ENCODE data around the gene KRT16. TPM values are rescaled to one million over a fixed set of nuclear protein-coding genes. Genes with fewer than 3 reads are reported as not detected.
A peak's percentile ranks its signal among the peaks of the same experiment; 100 is the strongest.

KRT16 gene
- total and polyA plus RNA-seq, 2 of the 8 experiments (the other 6 are each of a cell fraction or from before 2014, with no cell fraction given): not detected

DNA sequence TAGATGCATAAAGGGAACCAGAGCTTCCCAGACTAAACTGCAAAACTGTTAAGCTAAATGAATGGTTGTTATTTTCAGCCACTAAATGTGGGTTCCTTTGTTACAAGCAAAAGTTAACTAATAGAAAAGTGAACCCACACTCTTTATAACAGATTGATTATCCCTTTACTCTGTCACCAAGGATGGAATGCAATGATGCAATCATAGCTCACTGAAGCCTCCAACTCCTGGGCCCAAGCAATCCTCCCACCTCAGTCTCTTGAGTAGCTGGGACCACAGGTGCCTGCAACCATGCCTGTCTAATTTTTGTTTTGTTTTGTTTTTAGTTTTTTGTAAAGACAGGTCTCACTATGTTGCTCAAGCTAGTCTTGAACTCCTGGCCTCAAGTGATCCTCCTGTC lies 47.2 kb downstream of the KRT16 start:
- Histone ChIP-seq H3K23me2 (ENCODE audit: low read depth, low read length) (peaks cover 3% of the 10 kb centered on the region; the same call in 1 of the 2 replicates), H3K79me2 (ENCODE audit: control insufficient read depth in 1 of 2, insufficient read depth in 2 of 2, low read length in 2 of 2) (no peaks in the 10 kb centered on the region), H2BK20ac (ENCODE audit: low read length) (no peak overlapping the region), H2BK5ac (ENCODE audit: low read depth, low read length) (no peak overlapping the region), H4K91ac (replicated peaks; ENCODE audit: insufficient read length, low read length) (no peak overlapping the region), H4K5ac (ENCODE audit: insufficient read length, low read depth, low read length) (no peak overlapping the region), H2BK15ac (ENCODE audit: low read length) (no peak overlapping the region), H2BK120ac (replicated peaks; ENCODE audit: low read depth, low read length) (no peak overlapping the region), H3K79me1 (ENCODE audit: low read depth, low read length) (no peaks in the 10 kb centered on the region), H3K4me1 (replicated peaks in 1 of 4; ENCODE audit: control insufficient read depth in 3 of 4, insufficient read depth in 4 of 4, low read length in 3 of 4) (no peaks in the 10 kb centered on the region), H4K8ac (ENCODE audit: extremely low read depth, insufficient read depth, low read length) (no peak overlapping the region), H2AK5ac (ENCODE audit: low read depth, low read length) (no peak overlapping the region), H3K27ac (ENCODE audit: low read depth, low read length) (no peak overlapping the region), H4K20me1 (replicated peaks in 1 of 2; ENCODE audit: control insufficient read depth in 1 of 2, insufficient read depth in 2 of 2, low read length in 2 of 2) (no peaks in the 10 kb centered on the region), H3K56ac (replicated peaks; ENCODE audit: insufficient read length, low read depth, low read length) (no peak overlapping the region), H3K4ac (replicated peaks; ENCODE audit: insufficient read length, low read depth, low read length) (no peak overlapping the region), H3K18ac (ENCODE audit: extremely low read depth, low read length) (no peak overlapping the region), H3K23ac (ENCODE audit: insufficient read length) (no peak overlapping the region), H3K9me3 (ENCODE audit: insufficient read depth in 2 of 2, low read depth in 1 of 2, low read length in 1 of 2) (no peaks in the 10 kb centered on the region), H3K4me2 (ENCODE audit: insufficient read depth in 1 of 2, low read depth in 2 of 2, low read length in 2 of 2) (no peak overlapping the region), H3K4me3 (ENCODE audit: extremely low read depth in 1 of 4, insufficient read depth in 2 of 4, low read depth in 3 of 4, low read length in 4 of 4) (no peak overlapping the region), H3K36me3 (ENCODE audit: control insufficient read depth in 2 of 4, insufficient read depth in 4 of 4, low read length in 3 of 4) (no peaks in the 10 kb centered on the region), H3K14ac (ENCODE audit: insufficient read length) (no peak overlapping the region), H3K9ac (replicated peaks in 1 of 4; ENCODE audit: extremely low read depth in 1 of 4, low read depth in 3 of 4, low read length in 3 of 4) (no peak overlapping the region), H3K27me3 (replicated peaks in 1 of 4; ENCODE audit: control insufficient read depth in 3 of 4, extremely low read depth in 1 of 4, insufficient read depth in 3 of 4, low read length in 3 of 4) (no peaks in the 10 kb centered on the region), H2BK12ac (ENCODE audit: low read depth, low read length) (no peak overlapping the region), H2AFZ (ENCODE audit: low read length) (no peak overlapping the region)
- FAIRE-seq (no peak), DNase-seq (ENCODE audit: low read depth in 1 of 2, low spot score in 2 of 2) (no peak)
- no peak for TF ChIP-seq MAFK (IDR thresholded peaks at IDR 0.05; ENCODE audit: low read depth, low read length)
- TF ChIP-seq, protein P1, sequence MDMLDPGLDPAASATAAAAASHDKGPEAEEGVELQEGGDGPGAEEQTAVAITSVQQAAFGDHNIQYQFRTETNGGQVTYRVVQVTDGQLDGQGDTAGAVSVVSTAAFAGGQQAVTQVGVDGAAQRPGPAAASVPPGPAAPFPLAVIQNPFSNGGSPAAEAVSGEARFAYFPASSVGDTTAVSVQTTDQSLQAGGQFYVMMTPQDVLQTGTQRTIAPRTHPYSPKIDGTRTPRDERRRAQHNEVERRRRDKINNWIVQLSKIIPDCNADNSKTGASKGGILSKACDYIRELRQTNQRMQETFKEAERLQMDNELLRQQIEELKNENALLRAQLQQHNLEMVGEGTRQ (IDR thresholded peaks at IDR 0.05; ENCODE audit: low read length): no peak
- no peak for TF ChIP-seq SAP30 (IDR thresholded peaks at IDR 0.05; ENCODE audit: insufficient read depth, insufficient replicate concordance, low read length)
- TF ChIP-seq CREB1 (IDR thresholded peaks at IDR 0.05): no peak
- TF ChIP-seq BCL11A (IDR thresholded peaks at IDR 0.05; ENCODE audit: low read depth in 2 of 2, low read length in 2 of 2): no peak
- TF ChIP-seq CEBPB (IDR thresholded peaks at IDR 0.05; ENCODE audit: low read depth, low read length): peak; percentile 35; the same call in 1 of the 2 replicates
- POLR2A ChIA-PET (ENCODE audit: partially characterized antibody): interaction anchor here (1.0 to 1.4 kb wide), 2 partner anchors 11 to 124 kb away, joined by 4 to 7 read pairs; partner anchors contain the start of gene EIF1
- CTCF ChIA-PET (ENCODE audit: partially characterized antibody): interaction anchor here (1.0 to 12.7 kb wide), 10 partner anchors 13 to 709 kb away, joined by 3 to 129 read pairs (median 6); no protein-coding TSS in a partner anchor

Measured in H1 (cell line).